Measurements from ENCODE around the gene FBXO31.

DNA sequence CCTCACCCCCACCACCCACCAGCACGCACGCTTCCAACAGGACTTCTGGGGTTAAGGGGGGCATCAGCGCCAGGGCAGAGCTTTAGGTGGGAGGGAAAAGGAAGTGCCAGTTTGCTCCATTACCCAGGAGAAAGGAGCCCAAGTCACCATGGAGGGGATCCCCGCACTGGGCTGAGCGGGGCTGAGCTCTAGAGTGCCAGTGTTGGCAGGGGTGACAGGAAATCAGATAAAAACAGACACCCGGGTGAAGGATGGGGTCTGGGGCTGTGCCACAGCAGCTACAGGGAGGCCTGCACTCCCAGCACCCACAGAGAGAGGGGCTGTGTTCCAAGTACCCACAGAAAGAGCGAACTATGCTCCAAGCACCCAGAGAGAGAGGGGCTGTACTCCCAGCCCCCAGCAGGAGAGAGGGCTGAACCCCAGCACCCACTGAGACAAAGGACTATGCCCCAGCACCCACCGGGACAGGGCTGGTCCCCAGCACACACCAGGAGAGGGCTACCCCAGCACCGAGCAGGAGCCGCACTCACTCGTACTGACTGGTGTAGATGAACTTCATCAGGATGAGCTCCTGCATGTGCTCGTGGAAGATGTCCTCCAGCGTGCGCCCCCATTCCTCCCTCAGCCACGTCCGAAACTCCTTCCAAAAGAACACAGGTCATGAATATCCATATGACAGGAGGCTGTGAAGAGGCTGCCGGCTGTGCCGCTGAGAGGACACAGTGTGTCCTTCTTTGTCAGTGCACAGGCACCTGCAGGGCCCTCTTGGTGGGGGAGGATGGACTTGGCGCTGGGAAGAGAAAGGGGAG is 47.7 kb downstream of the FBXO31 start:
- TF ChIP-seq, protein P1, sequence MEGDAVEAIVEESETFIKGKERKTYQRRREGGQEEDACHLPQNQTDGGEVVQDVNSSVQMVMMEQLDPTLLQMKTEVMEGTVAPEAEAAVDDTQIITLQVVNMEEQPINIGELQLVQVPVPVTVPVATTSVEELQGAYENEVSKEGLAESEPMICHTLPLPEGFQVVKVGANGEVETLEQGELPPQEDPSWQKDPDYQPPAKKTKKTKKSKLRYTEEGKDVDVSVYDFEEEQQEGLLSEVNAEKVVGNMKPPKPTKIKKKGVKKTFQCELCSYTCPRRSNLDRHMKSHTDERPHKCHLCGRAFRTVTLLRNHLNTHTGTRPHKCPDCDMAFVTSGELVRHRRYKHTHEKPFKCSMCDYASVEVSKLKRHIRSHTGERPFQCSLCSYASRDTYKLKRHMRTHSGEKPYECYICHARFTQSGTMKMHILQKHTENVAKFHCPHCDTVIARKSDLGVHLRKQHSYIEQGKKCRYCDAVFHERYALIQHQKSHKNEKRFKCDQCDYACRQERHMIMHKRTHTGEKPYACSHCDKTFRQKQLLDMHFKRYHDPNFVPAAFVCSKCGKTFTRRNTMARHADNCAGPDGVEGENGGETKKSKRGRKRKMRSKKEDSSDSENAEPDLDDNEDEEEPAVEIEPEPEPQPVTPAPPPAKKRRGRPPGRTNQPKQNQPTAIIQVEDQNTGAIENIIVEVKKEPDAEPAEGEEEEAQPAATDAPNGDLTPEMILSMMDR (IDR thresholded peaks at IDR 0.05), result no peak
- TF ChIP-seq POLR2A (IDR thresholded peaks at IDR 0.05), result no peak

Measured in adrenal gland (tissue), 5 donors.